K562 (cell line): ENCODE measurements around the gene ADAMTS14. TPM values are rescaled to one million over a fixed set of nuclear protein-coding genes. Genes with fewer than 3 reads are reported as not detected.

ENCODE experiments used
- CHAMP1 ChIP-seq: fragments of 450-650 bp; IDR thresholded peaks from 2 replicates; pipeline ENCODE4 v1.6.1; 2016; ENCODE audit warnings: mild to moderate bottlenecking
- ERF ChIP-seq: fragments of 450-650 bp; formaldehyde crosslinking; IDR thresholded peaks from 2 replicates; pipeline ENCODE4 v1.4.0; 2020; ENCODE audit warnings: mild to moderate bottlenecking, mixed read lengths
- HNRNPLL ChIP-seq: fragments of 200-400 bp; formaldehyde crosslinking; IDR thresholded peaks from 2 replicates; pipeline ENCODE4 v1.6.1; 2017; ENCODE audit warnings: low read length, low read depth, mild to moderate bottlenecking; ENCODE audit not compliant: poor library complexity, severe bottlenecking
- KLF16 ChIP-seq: IDR thresholded peaks from 2 replicates; pipeline ENCODE4 v1.6.1; 2016; ENCODE audit warnings: antibody characterized with exemption
- SIN3A ChIP-seq, 2 experiments: fragments of 150-350 bp in 1 of 2; IDR thresholded peaks; 2 replicates each; pipeline ENCODE4 v1.6.1; 2011 to 2016; ENCODE audit warnings: borderline replicate concordance in 2 of 2, low read depth in 2 of 2, low read length in 2 of 2, mild to moderate bottlenecking in 2 of 2, moderate library complexity in 2 of 2; ENCODE audit not compliant: control insufficient read depth in 1 of 2
- ZNF318 ChIP-seq, 2 experiments: fragments of 450-650 bp; IDR thresholded peaks; 2 replicates each; pipeline ENCODE4 v1.6.1; 2016; ENCODE audit warnings: mild to moderate bottlenecking in 2 of 2, borderline replicate concordance in 1 of 2, low read depth in 1 of 2, moderate library complexity in 1 of 2
- polyA plus RNA-seq, 8 experiments: library from polyadenylated mRNA; depleted of rRNA in 4 of 8; stranded (reverse) in 5 of 8; unstranded in 3 of 8; fragments of >200 nt; fragmentation: Nextera tagmentation in 2 of 8; fragmentation: Illumina TruSeq in 1 of 8; extraction: Ambion mirVana in 2 of 8; extraction: Trizol in 1 of 8; gene quantifications; 2 replicates each; pipeline versions ENCODE4 v1.2.1 to v1.2.3, GENCODE V29; 2011 to 2014; ENCODE audit warnings: inconsistent platforms in 1 of 8, missing spikeins in 1 of 8
- total RNA-seq, 7 experiments: library from RNA; depleted of rRNA in 6 of 7; stranded (reverse); fragments of >200 nt in 6 of 7; fragmentation: Illumina TruSeq in 2 of 7; extraction: Trizol in 2 of 7; gene quantifications; 2 replicates each; pipeline versions ENCODE4 v1.2.1 to v1.2.3, GENCODE V29; 2011 to 2021; ENCODE audit warnings: low replicate concordance in 1 of 7
- TF ChIP-seq, protein P1 (sequence below), 2 experiments: fragments of 450-650 bp; IDR thresholded peaks; 2 replicates each; pipeline ENCODE4 v1.6.1; 2018; ENCODE audit warnings: mild to moderate bottlenecking in 2 of 2, low read depth in 1 of 2; ENCODE audit not compliant: partially characterized antibody in 2 of 2
- TF ChIP-seq, protein P2 (sequence below): fragments of 450-650 bp; formaldehyde crosslinking; IDR thresholded peaks from 2 replicates; pipeline ENCODE4 v1.4.0; 2020; ENCODE audit warnings: mild to moderate bottlenecking, mixed read lengths

Gene ADAMTS14
- total and polyA plus RNA-seq, 9 of the 15 experiments (the other 6 are each of a cell fraction or from before 2014, with no cell fraction given), result 0.04 to 37.4 (median 15.9) TPM

DNA sequence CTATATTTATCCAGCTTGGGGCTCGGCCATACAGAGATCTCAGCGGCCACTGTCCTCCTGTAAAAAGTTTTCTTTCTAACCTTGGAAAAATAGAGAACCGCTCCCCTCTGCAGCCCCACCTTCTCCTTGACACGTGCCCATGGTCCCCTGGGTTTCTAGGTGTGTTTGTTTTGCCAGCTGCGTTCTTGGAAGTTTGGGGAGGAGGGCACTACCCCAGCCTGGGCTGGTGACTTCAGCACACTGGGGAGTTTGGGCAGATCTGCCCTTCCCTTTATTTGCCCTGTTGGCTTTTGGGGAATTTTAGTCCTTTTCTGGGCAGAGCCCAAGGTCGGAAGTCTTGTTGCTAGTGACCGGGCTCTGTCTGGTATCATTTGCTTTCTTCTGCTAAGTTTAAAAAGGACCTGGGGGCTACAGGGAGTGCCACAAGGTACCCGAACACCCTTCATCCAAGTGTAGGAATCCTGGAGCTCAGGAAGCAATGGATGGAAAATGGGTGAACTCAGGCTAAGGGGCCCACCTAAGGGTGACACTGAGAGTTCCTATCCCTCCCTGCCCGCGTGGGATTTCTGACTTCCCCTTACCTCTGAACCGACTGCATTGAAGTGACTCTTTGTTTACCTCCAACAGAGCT lies 1.7 kb downstream of the ADAMTS14 start (continued):
- TF ChIP-seq ZNF318 (IDR thresholded peaks at IDR 0.05; ENCODE audit: borderline replicate concordance in 1 of 2, low read depth in 1 of 2), result no peak
- no peak for TF ChIP-seq KLF16
- TF ChIP-seq CHAMP1, result no peak
- no peak for TF ChIP-seq HNRNPLL
- TF ChIP-seq ERF, result peak; percentile 67; the same call in 1 of the 2 replicates
- TF ChIP-seq, protein P1, sequence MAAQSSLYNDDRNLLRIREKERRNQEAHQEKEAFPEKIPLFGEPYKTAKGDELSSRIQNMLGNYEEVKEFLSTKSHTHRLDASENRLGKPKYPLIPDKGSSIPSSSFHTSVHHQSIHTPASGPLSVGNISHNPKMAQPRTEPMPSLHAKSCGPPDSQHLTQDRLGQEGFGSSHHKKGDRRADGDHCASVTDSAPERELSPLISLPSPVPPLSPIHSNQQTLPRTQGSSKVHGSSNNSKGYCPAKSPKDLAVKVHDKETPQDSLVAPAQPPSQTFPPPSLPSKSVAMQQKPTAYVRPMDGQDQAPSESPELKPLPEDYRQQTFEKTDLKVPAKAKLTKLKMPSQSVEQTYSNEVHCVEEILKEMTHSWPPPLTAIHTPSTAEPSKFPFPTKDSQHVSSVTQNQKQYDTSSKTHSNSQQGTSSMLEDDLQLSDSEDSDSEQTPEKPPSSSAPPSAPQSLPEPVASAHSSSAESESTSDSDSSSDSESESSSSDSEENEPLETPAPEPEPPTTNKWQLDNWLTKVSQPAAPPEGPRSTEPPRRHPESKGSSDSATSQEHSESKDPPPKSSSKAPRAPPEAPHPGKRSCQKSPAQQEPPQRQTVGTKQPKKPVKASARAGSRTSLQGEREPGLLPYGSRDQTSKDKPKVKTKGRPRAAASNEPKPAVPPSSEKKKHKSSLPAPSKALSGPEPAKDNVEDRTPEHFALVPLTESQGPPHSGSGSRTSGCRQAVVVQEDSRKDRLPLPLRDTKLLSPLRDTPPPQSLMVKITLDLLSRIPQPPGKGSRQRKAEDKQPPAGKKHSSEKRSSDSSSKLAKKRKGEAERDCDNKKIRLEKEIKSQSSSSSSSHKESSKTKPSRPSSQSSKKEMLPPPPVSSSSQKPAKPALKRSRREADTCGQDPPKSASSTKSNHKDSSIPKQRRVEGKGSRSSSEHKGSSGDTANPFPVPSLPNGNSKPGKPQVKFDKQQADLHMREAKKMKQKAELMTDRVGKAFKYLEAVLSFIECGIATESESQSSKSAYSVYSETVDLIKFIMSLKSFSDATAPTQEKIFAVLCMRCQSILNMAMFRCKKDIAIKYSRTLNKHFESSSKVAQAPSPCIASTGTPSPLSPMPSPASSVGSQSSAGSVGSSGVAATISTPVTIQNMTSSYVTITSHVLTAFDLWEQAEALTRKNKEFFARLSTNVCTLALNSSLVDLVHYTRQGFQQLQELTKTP (IDR thresholded peaks at IDR 0.05; ENCODE audit: low read depth in 1 of 2, partially characterized antibody in 2 of 2), result no peak
- TF ChIP-seq, protein P2, sequence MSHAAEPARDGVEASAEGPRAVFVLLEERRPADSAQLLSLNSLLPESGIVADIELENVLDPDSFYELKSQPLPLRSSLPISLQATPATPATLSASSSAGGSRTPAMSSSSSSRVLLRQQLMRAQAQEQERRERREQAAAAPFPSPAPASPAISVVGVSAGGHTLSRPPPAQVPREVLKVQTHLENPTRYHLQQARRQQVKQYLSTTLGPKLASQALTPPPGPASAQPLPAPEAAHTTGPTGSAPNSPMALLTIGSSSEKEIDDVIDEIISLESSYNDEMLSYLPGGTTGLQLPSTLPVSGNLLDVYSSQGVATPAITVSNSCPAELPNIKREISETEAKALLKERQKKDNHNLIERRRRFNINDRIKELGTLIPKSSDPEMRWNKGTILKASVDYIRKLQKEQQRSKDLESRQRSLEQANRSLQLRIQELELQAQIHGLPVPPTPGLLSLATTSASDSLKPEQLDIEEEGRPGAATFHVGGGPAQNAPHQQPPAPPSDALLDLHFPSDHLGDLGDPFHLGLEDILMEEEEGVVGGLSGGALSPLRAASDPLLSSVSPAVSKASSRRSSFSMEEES (CRISPR knock-in tag), result no peak
- no peak for TF ChIP-seq SIN3A (IDR thresholded peaks at IDR 0.05; ENCODE audit: borderline replicate concordance in 2 of 2, control insufficient read depth in 1 of 2, low read depth in 2 of 2, low read length in 2 of 2)
